Esophagus squamous epithelium (tissue), 4 donors: ENCODE measurements around the gene TPX2.

Experiments used
- POLR2A ChIP-seq, 4 donors: fragments of 450-650 bp; IDR thresholded peaks; one replicate each; pipeline ENCODE4 v1.6.1; 2017; ENCODE audit warnings: antibody characterized with exemption in 4 of 4, mild to moderate bottlenecking in 4 of 4, moderate library complexity in 3 of 4
- TF ChIP-seq, protein P1 (sequence below), 6 experiments: fragments of 450-650 bp in 4 of 6; fragments of 200-600 bp in 2 of 6; sonication (generic) in 2 of 6; IDR thresholded peaks; one replicate each; pipeline ENCODE4 v1.5.1; 2016 to 2019; ENCODE audit warnings: antibody characterized with exemption in 6 of 6, mild to moderate bottlenecking in 4 of 6, moderate library complexity in 4 of 6

- TF ChIP-seq POLR2A (IDR thresholded peaks at IDR 0.05): no peak
- TF ChIP-seq, protein P1, sequence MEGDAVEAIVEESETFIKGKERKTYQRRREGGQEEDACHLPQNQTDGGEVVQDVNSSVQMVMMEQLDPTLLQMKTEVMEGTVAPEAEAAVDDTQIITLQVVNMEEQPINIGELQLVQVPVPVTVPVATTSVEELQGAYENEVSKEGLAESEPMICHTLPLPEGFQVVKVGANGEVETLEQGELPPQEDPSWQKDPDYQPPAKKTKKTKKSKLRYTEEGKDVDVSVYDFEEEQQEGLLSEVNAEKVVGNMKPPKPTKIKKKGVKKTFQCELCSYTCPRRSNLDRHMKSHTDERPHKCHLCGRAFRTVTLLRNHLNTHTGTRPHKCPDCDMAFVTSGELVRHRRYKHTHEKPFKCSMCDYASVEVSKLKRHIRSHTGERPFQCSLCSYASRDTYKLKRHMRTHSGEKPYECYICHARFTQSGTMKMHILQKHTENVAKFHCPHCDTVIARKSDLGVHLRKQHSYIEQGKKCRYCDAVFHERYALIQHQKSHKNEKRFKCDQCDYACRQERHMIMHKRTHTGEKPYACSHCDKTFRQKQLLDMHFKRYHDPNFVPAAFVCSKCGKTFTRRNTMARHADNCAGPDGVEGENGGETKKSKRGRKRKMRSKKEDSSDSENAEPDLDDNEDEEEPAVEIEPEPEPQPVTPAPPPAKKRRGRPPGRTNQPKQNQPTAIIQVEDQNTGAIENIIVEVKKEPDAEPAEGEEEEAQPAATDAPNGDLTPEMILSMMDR (IDR thresholded peaks at IDR 0.05): no peak
Observed at GRCh38 chr20:31698243-31698802, 40.8 kb upstream of the TPX2 start.
